H9 (cell line): ENCODE results near the gene GCN1. TPM values are rescaled to one million over a fixed set of nuclear protein-coding genes. Genes with fewer than 3 reads are reported as not detected.

Experiments used
- DNase-seq: peaks from one replicate; pipeline ENCODE4 v3.0.0-alpha.2; 2017
- H2AFZ ChIP-seq: one replicate; pipeline ENCODE4 v1.6.1; 2013; ENCODE audit warnings: mild to moderate bottlenecking, low read length, control low read depth, moderate library complexity
- H2AK5ac ChIP-seq: 2 replicates; pipeline ENCODE4 v1.6.1; 2013; ENCODE audit warnings: low read length, control low read depth, mixed read lengths; ENCODE audit not compliant: insufficient read length
- H2BK120ac ChIP-seq: one replicate; pipeline ENCODE4 v1.6.1; 2013; ENCODE audit warnings: low read depth, mild to moderate bottlenecking, low read length, control low read depth, inconsistent platforms; ENCODE audit not compliant: poor library complexity, severe bottlenecking
- H2BK12ac ChIP-seq: 2 replicates; pipeline ENCODE4 v1.6.1; 2013; ENCODE audit warnings: low read length, control low read depth, mixed read lengths, low read depth; ENCODE audit not compliant: insufficient read length
- H2BK15ac ChIP-seq: 2 replicates; pipeline ENCODE4 v1.6.1; 2013; ENCODE audit warnings: low read depth, low read length, control low read depth
- H2BK20ac ChIP-seq: one replicate; pipeline ENCODE4 v1.6.1; 2013; ENCODE audit warnings: low read depth, mild to moderate bottlenecking, low read length, control low read depth, inconsistent platforms; ENCODE audit not compliant: poor library complexity, severe bottlenecking
- H2BK5ac ChIP-seq: 2 replicates; pipeline ENCODE4 v1.6.1; 2013; ENCODE audit warnings: low read length, control low read depth, mixed read lengths; ENCODE audit not compliant: insufficient read length
- H3K14ac ChIP-seq: 2 replicates; pipeline ENCODE4 v1.6.1; 2013; ENCODE audit warnings: low read length, control low read depth; ENCODE audit not compliant: insufficient read depth
- H3K18ac ChIP-seq: 2 replicates; pipeline ENCODE4 v1.6.1; 2013; ENCODE audit warnings: low read depth, mild to moderate bottlenecking, mixed read lengths, low read length, control low read depth; ENCODE audit not compliant: insufficient read length
- H3K23ac ChIP-seq: 2 replicates; pipeline ENCODE4 v1.6.1; 2013; ENCODE audit warnings: low read length, control low read depth, mixed read lengths, low read depth; ENCODE audit not compliant: insufficient read length
- H3K23me2 ChIP-seq: 2 replicates; pipeline ENCODE4 v1.6.1; 2013; ENCODE audit warnings: low read depth, mild to moderate bottlenecking, mixed read lengths, low read length, control low read depth; ENCODE audit not compliant: insufficient read length, poor library complexity, severe bottlenecking
- H3K27ac ChIP-seq: 2 replicates; pipeline ENCODE4 v1.5.1; 2013; ENCODE audit warnings: low read length, control low read depth, mixed read lengths, low read depth; ENCODE audit not compliant: insufficient read length
- H3K27me3 ChIP-seq: 2 replicates; pipeline ENCODE4 v1.6.1; 2013; ENCODE audit warnings: low read length, control low read depth, inconsistent platforms; ENCODE audit not compliant: insufficient read depth
- H3K4ac ChIP-seq: 2 replicates; pipeline ENCODE4 v1.6.1; 2013; ENCODE audit warnings: low read depth, mild to moderate bottlenecking, control low read depth, inconsistent platforms, low read length, moderate library complexity
- H3K4me1 ChIP-seq: 2 replicates; pipeline ENCODE4 v1.6.1; 2013; ENCODE audit warnings: low read length, control low read depth, inconsistent platforms; ENCODE audit not compliant: insufficient read depth
- H3K4me2 ChIP-seq: 2 replicates; pipeline ENCODE4 v1.6.1; 2013; ENCODE audit warnings: low read length, control low read depth, mixed read lengths; ENCODE audit not compliant: insufficient read length, insufficient read depth
- H3K56ac ChIP-seq: 2 replicates; pipeline ENCODE4 v1.6.1; 2013; ENCODE audit warnings: low read depth, mild to moderate bottlenecking, mixed read lengths, low read length, control low read depth; ENCODE audit not compliant: insufficient read length
- H3K79me1 ChIP-seq: 2 replicates; pipeline ENCODE4 v1.6.1; 2013; ENCODE audit warnings: low read depth, mild to moderate bottlenecking, moderate library complexity, low read length, control low read depth, inconsistent platforms; ENCODE audit not compliant: insufficient read depth, poor library complexity, severe bottlenecking
- H3K79me2 ChIP-seq: 2 replicates; pipeline ENCODE4 v1.6.1; 2013; ENCODE audit warnings: low read length, control low read depth, inconsistent platforms; ENCODE audit not compliant: insufficient read depth
- H3K9ac ChIP-seq: 2 replicates; pipeline ENCODE4 v1.6.1; 2013; ENCODE audit warnings: low read length, control low read depth, mixed read lengths; ENCODE audit not compliant: insufficient read length; ENCODE audit errors: extremely low read depth
- H3K9me3 ChIP-seq: one replicate; pipeline ENCODE4 v1.6.1; 2013; ENCODE audit warnings: low read depth, low read length, inconsistent platforms; ENCODE audit not compliant: control insufficient read depth
- H3T11ph ChIP-seq: one replicate; pipeline ENCODE4 v1.6.1; 2013; ENCODE audit warnings: mild to moderate bottlenecking, low read length, control low read depth, inconsistent platforms
- H4K20me1 ChIP-seq: one replicate; pipeline ENCODE4 v1.6.1; 2013; ENCODE audit not compliant: control insufficient read depth, insufficient read length, insufficient read depth
- H4K5ac ChIP-seq: 2 replicates; pipeline ENCODE4 v1.6.1; 2013; ENCODE audit warnings: low read depth, mild to moderate bottlenecking, mixed read lengths, low read length, control low read depth; ENCODE audit not compliant: insufficient read length
- H4K8ac ChIP-seq: replicated peaks from 2 replicates; pipeline ENCODE4 v1.6.1; 2013; ENCODE audit warnings: low read length, control low read depth, mixed read lengths, low read depth; ENCODE audit not compliant: insufficient read length
- H4K91ac ChIP-seq: 2 replicates; pipeline ENCODE4 v1.6.1; 2013; ENCODE audit warnings: low read depth, mild to moderate bottlenecking, moderate library complexity, mixed read lengths, low read length, control low read depth; ENCODE audit not compliant: insufficient read length
- H3K27ac Mint-ChIP-seq, 3 experiments: 2 replicates in 2 of 3; 3 replicates in 1 of 3; pipeline ENCODE4 v1.8.0; 2020 to 2021; ENCODE audit warnings: mixed read lengths in 3 of 3, mild to moderate bottlenecking in 1 of 3, moderate library complexity in 1 of 3
- H3K27me3 Mint-ChIP-seq: 2 replicates; pipeline ENCODE4 v1.8.0; 2021; ENCODE audit warnings: low read depth, mild to moderate bottlenecking, moderate library complexity, mixed read lengths
- H3K36me3 Mint-ChIP-seq, 3 experiments: 2 replicates in 2 of 3; 3 replicates in 1 of 3; pipeline ENCODE4 v1.8.0; 2020 to 2021; ENCODE audit warnings: low read depth in 3 of 3, mixed read lengths in 3 of 3; ENCODE audit not compliant: insufficient read depth in 1 of 3
- H3K4me1 Mint-ChIP-seq, 2 experiments: 2 replicates each; pipeline ENCODE4 v1.8.0; 2020; ENCODE audit warnings: mixed read lengths in 2 of 2
- H3K4me3 Mint-ChIP-seq, 2 experiments: 2 replicates in 1 of 2; 3 replicates in 1 of 2; pipeline ENCODE4 v1.8.0; 2020 to 2021; ENCODE audit warnings: mild to moderate bottlenecking in 2 of 2, mixed read lengths in 2 of 2, moderate library complexity in 1 of 2
- H3K9me3 Mint-ChIP-seq, 2 experiments: 2 replicates in 1 of 2; 3 replicates in 1 of 2; pipeline ENCODE4 v1.8.0; 2020; ENCODE audit warnings: mild to moderate bottlenecking in 2 of 2, mixed read lengths in 2 of 2, moderate library complexity in 1 of 2
- CTCF ChIP-seq: fragments of 200-600 bp; sonication (generic); conservative IDR thresholded peaks from 3 replicates; pipeline ENCODE4 v1.8.0; 2021; ENCODE audit warnings: antibody characterized with exemption, mild to moderate bottlenecking
- WGBS: extraction: QIAGEN DNeasy Blood & Tissue Kit; methylation state at CpG from one replicate; pipeline ENCODE4 v1.1.7; 2013; ENCODE audit warnings: missing lambda C conversion rate, low lambda C conversion rate, mixed read lengths; ENCODE audit not compliant: insufficient read length; ENCODE audit errors: extremely low coverage; 5-methylcytosine and 5-hydroxymethylcytosine counted together
- total RNA-seq: library from RNA; stranded (reverse); gene quantifications from 2 replicates; pipeline ENCODE4 v1.2.1, GENCODE V29; 2021

The GCN1 gene
- total RNA-seq, 1 experiment from 2014 or later: 137 TPM

DNA sequence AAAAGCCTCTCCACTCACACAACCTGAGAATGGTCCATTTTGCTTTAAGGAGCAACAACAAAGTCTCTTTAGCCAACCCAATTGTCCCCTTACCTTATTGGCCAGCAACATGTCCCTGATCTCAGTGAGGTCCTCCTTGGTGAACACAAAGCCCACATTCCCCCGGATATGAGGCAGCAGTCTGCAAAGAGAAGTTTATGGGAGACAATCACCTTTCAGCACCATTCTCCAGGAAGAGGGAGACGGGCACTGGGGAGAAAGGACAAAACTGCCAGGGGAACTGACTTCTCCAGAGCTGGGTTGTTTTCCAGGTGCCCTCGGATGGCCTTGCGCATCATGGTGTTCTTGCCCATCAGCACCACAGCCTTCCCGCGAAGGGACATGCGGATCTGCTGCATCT is 4.5 kb upstream of the GCN1 start:
- no peak overlapping the region for H3T11ph ChIP-seq
- H4K8ac ChIP-seq: no peak overlapping the region
- peaks cover 10% of the 10 kb centered on the region for H3K23me2 ChIP-seq
- peak overlapping the region; percentile 98 for H3K4me2 ChIP-seq
- H3K27ac ChIP-seq: no peak overlapping the region
- H3K4me1 ChIP-seq: no peaks in the 10 kb centered on the region
- H3K27me3 Mint-ChIP-seq: no peaks in the 10 kb centered on the region; the same call in 1 of the 2 replicates
- WGBS: no CpG with 5 or more reads among the region's 7 CpGs
- no peaks in the 10 kb centered on the region for H3K9me3 ChIP-seq
- peaks cover 13% of the 10 kb centered on the region; the same call in 1 of the 2 replicates for H3K79me2 ChIP-seq
- no peak overlapping the region for H2BK120ac ChIP-seq
- no peak overlapping the region for H3K4ac ChIP-seq
- no peak overlapping the region for H2AK5ac ChIP-seq
- H3K27me3 ChIP-seq: no peaks in the 10 kb centered on the region
- H3K4me3 Mint-ChIP-seq: peak overlapping the region; percentile 93 to 98
- no peak overlapping the region for H3K14ac ChIP-seq
- no peak overlapping the region for H2BK12ac ChIP-seq
- no peak overlapping the region for H4K5ac ChIP-seq
- no peak overlapping the region for H2BK5ac ChIP-seq
- H3K56ac ChIP-seq: no peak overlapping the region
- peaks cover 0 to 2% of the 10 kb centered on the region in 2 experiments; a peak in 1 of 5 replicates for H3K9me3 Mint-ChIP-seq
- no peak overlapping the region for H4K91ac ChIP-seq
- peak overlapping the region; percentile 99 for H3K9ac ChIP-seq
- no peak overlapping the region for H3K23ac ChIP-seq
- no peak for TF ChIP-seq CTCF
- no peak overlapping the region for H2BK20ac ChIP-seq
- no peak overlapping the region for H2AFZ ChIP-seq
- no peaks in the 10 kb centered on the region for H3K79me1 ChIP-seq
- peaks cover 40 to 57% (median 41%) of the 10 kb centered on the region in 3 experiments for H3K36me3 Mint-ChIP-seq
- no peaks in the 10 kb centered on the region for H4K20me1 ChIP-seq
- no peak overlapping the region for H3K18ac ChIP-seq
- peaks cover 23 to 32% of the 10 kb centered on the region in 2 experiments for H3K4me1 Mint-ChIP-seq
- H2BK15ac ChIP-seq: no peak overlapping the region
- DNase-seq: no peak
- H3K27ac Mint-ChIP-seq: peak overlapping the region; percentile 81 to 99 (median 98)
